A204.1 (cell line): Measurements from ENCODE around the gene CAMKMT.

Source experiments
- FAIRE-seq: peaks from 2 replicates; lab custom pipeline; 2012; peaks lifted over from hg19 to GRCh38; lab: Jason Lieb, UNC

Gene CAMKMT

GRCh38 chr2:44655401-44655864, 293.7 kb downstream of the CAMKMT start:
- no peak for FAIRE-seq

- FAIRE-seq, result no peak
Observed at GRCh38 chr2:44656460-44656859, 294.7 kb downstream of the CAMKMT start.

GRCh38 chr2:44663471-44664073, 301.8 kb downstream of the CAMKMT start:
- no peak for FAIRE-seq

- no peak for FAIRE-seq
Observed at GRCh38 chr2:44668336-44668735, 306.6 kb downstream of the CAMKMT start.

- FAIRE-seq, result no peak
Observed at GRCh38 chr2:44671276-44671675, 309.5 kb downstream of the CAMKMT start.

- no peak for FAIRE-seq
Observed at GRCh38 chr2:44671916-44672315, 310.2 kb downstream of the CAMKMT start.

- no peak for FAIRE-seq
Observed at GRCh38 chr2:44672431-44672830, 310.7 kb downstream of the CAMKMT start.

- FAIRE-seq, result no peak
Observed at GRCh38 chr2:44674473-44675284, 312.9 kb downstream of the CAMKMT start.

GRCh38 chr2:44676379-44676778, 314.6 kb downstream of the CAMKMT start:
- FAIRE-seq, result no peak

- FAIRE-seq, result no peak
Observed at GRCh38 chr2:44679584-44679983, 317.8 kb downstream of the CAMKMT start.

GRCh38 chr2:44679990-44680389, 318.2 kb downstream of the CAMKMT start:
- no peak for FAIRE-seq

- FAIRE-seq, result no peak
Observed at GRCh38 chr2:44680424-44680971, 318.8 kb downstream of the CAMKMT start.

GRCh38 chr2:44680983-44681531, 319.3 kb downstream of the CAMKMT start:
- FAIRE-seq, result no peak

GRCh38 chr2:44682459-44682858, 320.7 kb downstream of the CAMKMT start:
- no peak for FAIRE-seq

- no peak for FAIRE-seq
Observed at GRCh38 chr2:44684559-44684958, 322.8 kb downstream of the CAMKMT start.

GRCh38 chr2:44686561-44686960, 324.8 kb downstream of the CAMKMT start:
- no peak for FAIRE-seq

- FAIRE-seq, result no peak
Observed at GRCh38 chr2:44687686-44688455, 326.1 kb downstream of the CAMKMT start.

- FAIRE-seq, result no peak
Observed at GRCh38 chr2:44688456-44689124, 326.8 kb downstream of the CAMKMT start.

GRCh38 chr2:44689516-44689915, 327.8 kb downstream of the CAMKMT start:
- no peak for FAIRE-seq

GRCh38 chr2:44691174-44691785, 329.5 kb downstream of the CAMKMT start:
- FAIRE-seq, result no peak

GRCh38 chr2:44692821-44693220, 331.1 kb downstream of the CAMKMT start:
- no peak for FAIRE-seq
